GM19043 (cell line): ENCODE measurements around the gene CCDC142.
"Not testable (repeated sequence)": the region's sequence is repeated elsewhere in the genome, so short reads cannot be mapped to it uniquely, and the experiment has no call there.

Experiments
- ATAC-seq: cut with Tn5 transposase; IDR thresholded peaks from one replicate; pipeline ENCODE4 v1.9.1; 2021; ENCODE audit warnings: low read depth; ENCODE audit not compliant: unreplicated experiment

Gene CCDC142

GRCh38 chr2:74472945-74473258, 9.9 kb downstream of the CCDC142 start:
- no peak for ATAC-seq

- ATAC-seq, result peak; percentile 88
Observed at GRCh38 chr2:74472086-74472944, 10.5 kb downstream of the CCDC142 start, which contains the start of gene MRPL53. Gene MRPL53 (minus strand): TSS chr2:74472680. CDS start chr2:74472660, 20 bp downstream.

GRCh38 chr2:74471332-74472065, 11.3 kb downstream of the CCDC142 start:
- no peak for ATAC-seq

- ATAC-seq, result not testable (repeated sequence)
Observed at GRCh38 chr2:74470742-74471141, 12.1 kb downstream of the CCDC142 start.

GRCh38 chr2:74464406-74464805, 18.4 kb downstream of the CCDC142 start:
- no peak for ATAC-seq

GRCh38 chr2:74462786-74463105, 20.1 kb downstream of the CCDC142 start:
- no peak for ATAC-seq

- ATAC-seq, result no peak
Observed at GRCh38 chr2:74462054-74462785, 20.6 kb downstream of the CCDC142 start.

- ATAC-seq, result no peak
Observed at GRCh38 chr2:74461187-74462053, 21.4 kb downstream of the CCDC142 start.

GRCh38 chr2:74460187-74460586, 22.6 kb downstream of the CCDC142 start:
- ATAC-seq, result not testable (repeated sequence)

- ATAC-seq, result not testable (repeated sequence)
Observed at GRCh38 chr2:74459503-74460118, 23.2 kb downstream of the CCDC142 start.

- ATAC-seq, result no peak
Observed at GRCh38 chr2:74458938-74459363, 23.8 kb downstream of the CCDC142 start.

GRCh38 chr2:74458132-74458937, 24.5 kb downstream of the CCDC142 start, which contains the start of gene WBP1:
Gene WBP1 (plus strand): TSS chr2:74458438. CDS start chr2:74458603, 165 bp downstream.
- peak; percentile 81 for ATAC-seq

- peak; percentile 14 for ATAC-seq
Observed at GRCh38 chr2:74457549-74458131, 25.2 kb downstream of the CCDC142 start.

- ATAC-seq, result no peak
Observed at GRCh38 chr2:74457129-74457548, 25.7 kb downstream of the CCDC142 start.

GRCh38 chr2:74454654-74455511, 27.9 kb downstream of the CCDC142 start, which contains the start of gene INO80B:
Gene INO80B (plus strand): TSS chr2:74455087. CDS start chr2:74455117, 30 bp downstream.
- peak; percentile 45 for ATAC-seq

- no peak for ATAC-seq
Observed at GRCh38 chr2:74450570-74451190, 32.1 kb downstream of the CCDC142 start.

- no peak for ATAC-seq
Observed at GRCh38 chr2:74448771-74449170, 34.0 kb downstream of the CCDC142 start.
